SK-N-SH (cell line): ENCODE results near the gene ABCA10. TPM values are rescaled to one million over a fixed set of nuclear protein-coding genes. Genes with fewer than 3 reads are reported as not detected.

ENCODE experiments used
- CTCF ChIA-PET: fragments of 300-600, 350-600 bp; formaldehyde crosslinking; extraction: SDS; loops from one replicate; lab custom pipeline; 2021; lab: Yijun Ruan, JAX
- POLR2A ChIA-PET: fragments of 350-600 bp; sonication (Branson Sonifier 250); formaldehyde crosslinking; extraction: SDS; loops from one replicate; lab custom pipeline; 2020; ENCODE audit warnings: antibody characterized with exemption, inconsistent platforms; lab: Yijun Ruan, JAX
- DNase-seq: peaks from one replicate; pipeline ENCODE4 v3.0.0; 2012
- H2AFZ ChIP-seq: fragments of 200-600 bp; sonication (generic); 2 replicates; pipeline ENCODE4 v1.8.1; 2016; ENCODE audit warnings: antibody characterized with exemption, mild to moderate bottlenecking, low read depth
- H3F3A ChIP-seq: fragments of 200-600 bp; sonication (generic); replicated peaks from 2 replicates; pipeline ENCODE3; 2016; ENCODE audit warnings: antibody characterized with exemption, mild to moderate bottlenecking; ENCODE audit not compliant: insufficient read depth
- H3K27ac ChIP-seq, 2 experiments: fragments of 200-500 bp in 1 of 2; fragments of 200-600 bp in 1 of 2; sonication (Bioruptor generic) in 1 of 2; sonication (generic), shearing (Covaris generic) in 1 of 2; 2 replicates each; pipeline versions ENCODE4 v1.5.1 to v1.6.1; 2014 to 2016; ENCODE audit warnings: low read depth in 2 of 2, inconsistent platforms in 1 of 2, low read length in 1 of 2, mild to moderate bottlenecking in 1 of 2, mixed read lengths in 1 of 2
- H3K27me3 ChIP-seq: fragments of 200-600 bp; sonication (generic), shearing (Covaris generic); 2 replicates; pipeline ENCODE4 v1.6.1; 2016; ENCODE audit warnings: mixed run types; ENCODE audit not compliant: insufficient read depth
- H3K36me3 ChIP-seq, 2 experiments: fragments of 200-500 bp in 1 of 2; fragments of 200-600 bp in 1 of 2; sonication (Bioruptor generic) in 1 of 2; sonication (generic) in 1 of 2; replicated peaks in 1 of 2; 2 replicates each; pipeline versions ENCODE3 to v1.5.1; 2014 to 2016; ENCODE audit warnings: low read length in 1 of 2, mild to moderate bottlenecking in 1 of 2; ENCODE audit not compliant: insufficient read depth in 2 of 2, control insufficient read depth in 1 of 2
- H3K4me1 ChIP-seq, 2 experiments: fragments of 200-500 bp in 1 of 2; fragments of 200-600 bp in 1 of 2; sonication (Bioruptor generic) in 1 of 2; sonication (generic), shearing (Covaris generic) in 1 of 2; 2 replicates each; pipeline versions ENCODE4 v1.5.1 to v1.6.1; 2014 to 2016; ENCODE audit warnings: low read depth in 1 of 2, low read length in 1 of 2, mixed run types in 1 of 2; ENCODE audit not compliant: insufficient read depth in 2 of 2, control insufficient read depth in 1 of 2
- H3K4me2 ChIP-seq: fragments of 200-600 bp; sonication (generic), shearing (Covaris generic); 2 replicates; pipeline ENCODE4 v1.6.1; 2017; ENCODE audit warnings: mixed run types
- H3K4me3 ChIP-seq, 2 experiments: fragments of 200-500 bp in 1 of 2; fragments of 200-600 bp in 1 of 2; sonication (Bioruptor generic) in 1 of 2; sonication (generic), shearing (Covaris generic) in 1 of 2; 2 replicates each; pipeline versions ENCODE4 v1.5.1 to v1.8.1; 2014 to 2016; ENCODE audit warnings: low read depth in 2 of 2, inconsistent platforms in 1 of 2, low read length in 1 of 2, mild to moderate bottlenecking in 1 of 2, mixed read lengths in 1 of 2, moderate library complexity in 1 of 2
- H3K79me2 ChIP-seq: fragments of 200-600 bp; sonication (generic); 2 replicates; pipeline ENCODE4 v1.8.1; 2017; ENCODE audit warnings: mild to moderate bottlenecking; ENCODE audit not compliant: insufficient read depth
- H3K9ac ChIP-seq: fragments of 200-600 bp; sonication (generic); 2 replicates; pipeline ENCODE4 v1.6.1; 2017; ENCODE audit warnings: mixed run types
- H3K9me2 ChIP-seq: fragments of 200-600 bp; sonication (generic); 2 replicates; pipeline ENCODE4 v1.6.1; 2017; ENCODE audit warnings: mixed run types
- H3K9me3 ChIP-seq: fragments of 200-600 bp; sonication (generic); 2 replicates; pipeline ENCODE4 v1.6.1; 2017; ENCODE audit warnings: mixed run types, mild to moderate bottlenecking, moderate library complexity
- H4K20me1 ChIP-seq: fragments of 200-600 bp; sonication (generic); 2 replicates; pipeline ENCODE4 v1.6.1; 2017; ENCODE audit warnings: mild to moderate bottlenecking, mixed run types; ENCODE audit not compliant: insufficient read depth
- CHD2 ChIP-seq: fragments of 150-350 bp; IDR thresholded peaks from 2 replicates; pipeline ENCODE4 v1.6.1; 2018; ENCODE audit warnings: low read length; ENCODE audit not compliant: partially characterized antibody
- ELF1 ChIP-seq: IDR thresholded peaks from 2 replicates; pipeline ENCODE4 v1.4.0; 2012
- EP300 ChIP-seq, 2 experiments: IDR thresholded peaks; 2 replicates each; pipeline versions ENCODE4 v1.4.0 to v1.6.1; 2012; ENCODE audit warnings: borderline replicate concordance in 1 of 2, low read depth in 1 of 2, low read length in 1 of 2
- EZH2phosphoT487 ChIP-seq: fragments of 200-600 bp; sonication (generic); IDR thresholded peaks from 2 replicates; pipeline ENCODE4 v1.6.1; 2017; ENCODE audit warnings: low read depth, mixed run types, mild to moderate bottlenecking, antibody characterized with exemption, moderate library complexity, borderline replicate concordance
- GATA2 ChIP-seq: sonication (generic); formaldehyde crosslinking; IDR thresholded peaks from 2 replicates; pipeline ENCODE4 v1.5.0; 2020; ENCODE audit warnings: mild to moderate bottlenecking, missing genetic modification reagents
- MEF2A ChIP-seq: IDR thresholded peaks from 2 replicates; pipeline ENCODE4 v1.4.0; 2012; ENCODE audit warnings: low read depth, borderline replicate concordance
- MXI1 ChIP-seq: IDR thresholded peaks from 2 replicates; pipeline ENCODE4 v1.6.1; 2012; ENCODE audit warnings: mild to moderate bottlenecking, low read depth, low read length, improper control_type of control experiment
- PBX3 ChIP-seq: IDR thresholded peaks from 2 replicates; pipeline ENCODE4; 2012
- RAD21 ChIP-seq: IDR thresholded peaks from 2 replicates; pipeline ENCODE4 v1.6.1; 2012; ENCODE audit warnings: mild to moderate bottlenecking, low read length
- RCOR1 ChIP-seq: fragments of 150-350 bp; IDR thresholded peaks from 2 replicates; pipeline ENCODE4 v1.6.1; 2017; ENCODE audit warnings: antibody characterized with exemption, low read length
- SIN3A ChIP-seq: IDR thresholded peaks from 2 replicates; pipeline ENCODE4 v1.6.1; 2012; ENCODE audit warnings: low read depth, mild to moderate bottlenecking, low read length, moderate library complexity, borderline replicate concordance
- TAF1 ChIP-seq: IDR thresholded peaks from 2 replicates; pipeline ENCODE4 v1.6.1; 2012; ENCODE audit warnings: low read depth, mild to moderate bottlenecking, low read length, moderate library complexity, borderline replicate concordance
- YY1 ChIP-seq: IDR thresholded peaks from 2 replicates; pipeline ENCODE4 v1.4.0; 2012; ENCODE audit warnings: low read depth, mild to moderate bottlenecking
- WGBS: methylation state at CpG from one replicate; pipeline ENCODE4 v1.1.6; 2017; ENCODE audit warnings: low lambda C conversion rate; 5-methylcytosine and 5-hydroxymethylcytosine counted together
- polyA plus RNA-seq, 3 experiments: library from polyadenylated mRNA; depleted of rRNA; stranded (reverse); fragments of >200 nt; gene quantifications; 2 replicates each; pipeline ENCODE4 v1.2.3, GENCODE V29; 2012
- TF ChIP-seq, protein P1 (sequence below): fragments of 150-350 bp; IDR thresholded peaks from 2 replicates; pipeline ENCODE4 v1.6.1; 2017; ENCODE audit warnings: antibody characterized with exemption, low read length, low read depth, borderline replicate concordance
- TF ChIP-seq, protein P2 (sequence below): IDR thresholded peaks from 2 replicates; pipeline ENCODE4 v1.4.0; 2012; ENCODE audit warnings: low read depth, borderline replicate concordance
- TF ChIP-seq, protein P3 (sequence below): IDR thresholded peaks from 2 replicates; pipeline ENCODE4 v1.6.1; 2012; ENCODE audit warnings: mild to moderate bottlenecking, low read depth, low read length, moderate library complexity
- TF ChIP-seq, protein P4 (sequence below): IDR thresholded peaks from 2 replicates; pipeline ENCODE4 v1.4.0; 2012; ENCODE audit warnings: low read depth, borderline replicate concordance

Gene ABCA10
- polyA plus RNA-seq, 1 of the 3 experiments (the other 2 are of a cell fraction) = 0.07 TPM

GRCh38 chr17:69134112-69134511 is 94.5 kb downstream of the ABCA10 start:
- Histone ChIP-seq H3K4me2 (no peak overlapping the region), H3F3A (no peaks in the 10 kb centered on the region), H3K9me2 (no peaks in the 10 kb centered on the region), H3K4me3 (no peak overlapping the region), H3K27me3 (no peaks in the 10 kb centered on the region; the same call in 1 of the 2 replicates), H3K4me1 (no peaks in the 10 kb centered on the region), H2AFZ (no peak overlapping the region), H3K9me3 (no peaks in the 10 kb centered on the region), H3K36me3 (no peaks in the 10 kb centered on the region), H3K9ac (no peak overlapping the region), H4K20me1 (no peaks in the 10 kb centered on the region), H3K27ac (no peak overlapping the region), H3K79me2 (no peaks in the 10 kb centered on the region)
- ChIA-PET CTCF (no interaction called here), POLR2A (no interaction called here)
- no peak for DNase-seq
- TF ChIP-seq, protein P1, sequence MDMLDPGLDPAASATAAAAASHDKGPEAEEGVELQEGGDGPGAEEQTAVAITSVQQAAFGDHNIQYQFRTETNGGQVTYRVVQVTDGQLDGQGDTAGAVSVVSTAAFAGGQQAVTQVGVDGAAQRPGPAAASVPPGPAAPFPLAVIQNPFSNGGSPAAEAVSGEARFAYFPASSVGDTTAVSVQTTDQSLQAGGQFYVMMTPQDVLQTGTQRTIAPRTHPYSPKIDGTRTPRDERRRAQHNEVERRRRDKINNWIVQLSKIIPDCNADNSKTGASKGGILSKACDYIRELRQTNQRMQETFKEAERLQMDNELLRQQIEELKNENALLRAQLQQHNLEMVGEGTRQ = no peak
- WGBS = 15% methylated on average over 3 of the region's 3 CpGs

- no peaks in the 10 kb centered on the region for H3F3A ChIP-seq
- no peak overlapping the region for H3K4me3 ChIP-seq
- H2AFZ ChIP-seq = no peak overlapping the region
- no peak overlapping the region for H3K27ac ChIP-seq
- TF ChIP-seq EZH2phosphoT487 = no peak
- no peak for TF ChIP-seq YY1
- TF ChIP-seq RCOR1 = no peak
- no peak for TF ChIP-seq PBX3
- TF ChIP-seq RAD21 = no peak
- TF ChIP-seq, protein P2, sequence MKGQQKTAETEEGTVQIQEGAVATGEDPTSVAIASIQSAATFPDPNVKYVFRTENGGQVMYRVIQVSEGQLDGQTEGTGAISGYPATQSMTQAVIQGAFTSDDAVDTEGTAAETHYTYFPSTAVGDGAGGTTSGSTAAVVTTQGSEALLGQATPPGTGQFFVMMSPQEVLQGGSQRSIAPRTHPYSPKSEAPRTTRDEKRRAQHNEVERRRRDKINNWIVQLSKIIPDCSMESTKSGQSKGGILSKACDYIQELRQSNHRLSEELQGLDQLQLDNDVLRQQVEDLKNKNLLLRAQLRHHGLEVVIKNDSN = no peak
- no peak for TF ChIP-seq MXI1
- no peak for TF ChIP-seq GATA2
- TF ChIP-seq, protein P3, sequence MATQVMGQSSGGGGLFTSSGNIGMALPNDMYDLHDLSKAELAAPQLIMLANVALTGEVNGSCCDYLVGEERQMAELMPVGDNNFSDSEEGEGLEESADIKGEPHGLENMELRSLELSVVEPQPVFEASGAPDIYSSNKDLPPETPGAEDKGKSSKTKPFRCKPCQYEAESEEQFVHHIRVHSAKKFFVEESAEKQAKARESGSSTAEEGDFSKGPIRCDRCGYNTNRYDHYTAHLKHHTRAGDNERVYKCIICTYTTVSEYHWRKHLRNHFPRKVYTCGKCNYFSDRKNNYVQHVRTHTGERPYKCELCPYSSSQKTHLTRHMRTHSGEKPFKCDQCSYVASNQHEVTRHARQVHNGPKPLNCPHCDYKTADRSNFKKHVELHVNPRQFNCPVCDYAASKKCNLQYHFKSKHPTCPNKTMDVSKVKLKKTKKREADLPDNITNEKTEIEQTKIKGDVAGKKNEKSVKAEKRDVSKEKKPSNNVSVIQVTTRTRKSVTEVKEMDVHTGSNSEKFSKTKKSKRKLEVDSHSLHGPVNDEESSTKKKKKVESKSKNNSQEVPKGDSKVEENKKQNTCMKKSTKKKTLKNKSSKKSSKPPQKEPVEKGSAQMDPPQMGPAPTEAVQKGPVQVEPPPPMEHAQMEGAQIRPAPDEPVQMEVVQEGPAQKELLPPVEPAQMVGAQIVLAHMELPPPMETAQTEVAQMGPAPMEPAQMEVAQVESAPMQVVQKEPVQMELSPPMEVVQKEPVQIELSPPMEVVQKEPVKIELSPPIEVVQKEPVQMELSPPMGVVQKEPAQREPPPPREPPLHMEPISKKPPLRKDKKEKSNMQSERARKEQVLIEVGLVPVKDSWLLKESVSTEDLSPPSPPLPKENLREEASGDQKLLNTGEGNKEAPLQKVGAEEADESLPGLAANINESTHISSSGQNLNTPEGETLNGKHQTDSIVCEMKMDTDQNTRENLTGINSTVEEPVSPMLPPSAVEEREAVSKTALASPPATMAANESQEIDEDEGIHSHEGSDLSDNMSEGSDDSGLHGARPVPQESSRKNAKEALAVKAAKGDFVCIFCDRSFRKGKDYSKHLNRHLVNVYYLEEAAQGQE = no peak
- TF ChIP-seq EP300 (IDR thresholded peaks at IDR 0.05; ENCODE audit: borderline replicate concordance in 1 of 2, low read depth in 1 of 2, low read length in 1 of 2) = no peak
- no peak for TF ChIP-seq SIN3A
- TF ChIP-seq MEF2A = no peak
- TF ChIP-seq, protein P4, sequence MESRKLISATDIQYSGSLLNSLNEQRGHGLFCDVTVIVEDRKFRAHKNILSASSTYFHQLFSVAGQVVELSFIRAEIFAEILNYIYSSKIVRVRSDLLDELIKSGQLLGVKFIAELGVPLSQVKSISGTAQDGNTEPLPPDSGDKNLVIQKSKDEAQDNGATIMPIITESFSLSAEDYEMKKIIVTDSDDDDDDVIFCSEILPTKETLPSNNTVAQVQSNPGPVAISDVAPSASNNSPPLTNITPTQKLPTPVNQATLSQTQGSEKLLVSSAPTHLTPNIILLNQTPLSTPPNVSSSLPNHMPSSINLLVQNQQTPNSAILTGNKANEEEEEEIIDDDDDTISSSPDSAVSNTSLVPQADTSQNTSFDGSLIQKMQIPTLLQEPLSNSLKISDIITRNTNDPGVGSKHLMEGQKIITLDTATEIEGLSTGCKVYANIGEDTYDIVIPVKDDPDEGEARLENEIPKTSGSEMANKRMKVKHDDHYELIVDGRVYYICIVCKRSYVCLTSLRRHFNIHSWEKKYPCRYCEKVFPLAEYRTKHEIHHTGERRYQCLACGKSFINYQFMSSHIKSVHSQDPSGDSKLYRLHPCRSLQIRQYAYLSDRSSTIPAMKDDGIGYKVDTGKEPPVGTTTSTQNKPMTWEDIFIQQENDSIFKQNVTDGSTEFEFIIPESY = no peak
- no peak for TF ChIP-seq TAF1
- TF ChIP-seq CHD2 = no peak
- no peak for TF ChIP-seq ELF1
- ChIA-PET POLR2A (no interaction called here), CTCF (no interaction called here)
- no peak overlapping the region for H3K9ac ChIP-seq
- H3K9me2 ChIP-seq = no peaks in the 10 kb centered on the region
- no peaks in the 10 kb centered on the region for H3K79me2 ChIP-seq
- no peaks in the 10 kb centered on the region for H4K20me1 ChIP-seq
- no peaks in the 10 kb centered on the region for H3K36me3 ChIP-seq
- WGBS = 5% methylated on average over 6 of the region's 6 CpGs
- H3K4me1 ChIP-seq = no peaks in the 10 kb centered on the region
- no peak overlapping the region for H3K4me2 ChIP-seq
- no peak for DNase-seq
- no peaks in the 10 kb centered on the region for H3K9me3 ChIP-seq
- no peaks in the 10 kb centered on the region; the same call in 1 of the 2 replicates for H3K27me3 ChIP-seq
These were observed 97.9 kb downstream of the ABCA10 start for GRCh38 chr17:69130627-69131296.
